ENCODE results near the gene ROPN1B.

ROPN1B gene

GRCh38 chr3:126031981-126032471 is 63.0 kb downstream of the ROPN1B start:
- no peak for DNase-seq (ENCODE audit: low spot score)

All from CD4-positive, alpha-beta T cell treated with Interleukin-15 for 4 hours (primary cell).